Effector CD4-positive, alpha-beta T cell (primary cell): Measurements from ENCODE around the gene KRT1.
"Not testable (repeated sequence)": the region's sequence is repeated elsewhere in the genome, so short reads cannot be mapped to it uniquely, and the experiment has no call there.

Experiments
- DNase-seq: peaks from one replicate; pipeline ENCODE4 v3.0.0-alpha.2; 2020
- total RNA-seq: gene quantifications from one replicate; lab custom pipeline; 2026; lab: John Stamatoyannopoulos, UW

The KRT1 gene
- total RNA-seq, result 22.0 reads per million, percentile 49 among the genes with 10 or more reads in this experiment

- DNase-seq, result no peak
Measured at GRCh38 chr12:52680363-52680762, at the start of gene KRT1. Gene KRT1 (minus strand): TSS chr12:52680407. CDS start chr12:52680348, 59 bp downstream.

- DNase-seq, result no peak
Measured at GRCh38 chr12:52729147-52729546, 48.9 kb upstream of the KRT1 start.

DNA sequence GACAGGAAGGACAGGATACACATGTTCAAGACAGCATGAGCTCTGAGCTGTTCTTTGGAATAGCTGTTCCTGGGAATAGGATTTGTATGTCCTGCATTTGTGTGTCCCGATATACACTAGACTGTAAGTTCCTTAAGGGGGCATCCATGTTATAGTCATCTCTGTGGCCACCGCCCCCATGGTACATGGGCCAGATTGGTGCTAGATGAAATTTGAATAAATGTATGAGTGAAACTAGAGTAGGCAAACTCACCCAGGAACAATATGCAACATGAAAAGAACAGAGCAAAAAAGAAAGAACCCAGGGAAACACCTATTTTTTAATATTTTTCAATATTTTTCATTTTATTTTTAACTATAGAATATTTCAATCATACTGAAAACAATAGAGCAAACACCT is 48.2 kb upstream of the KRT1 start:
- DNase-seq, result no peak

- DNase-seq, result no peak
Measured at GRCh38 chr12:52727037-52727436, 46.8 kb upstream of the KRT1 start.

GRCh38 chr12:52726451-52726850 is 46.2 kb upstream of the KRT1 start:
- DNase-seq, result no peak

GRCh38 chr12:52724384-52724783 is 44.2 kb upstream of the KRT1 start:
- DNase-seq, result no peak

GRCh38 chr12:52722680-52723079 is 42.5 kb upstream of the KRT1 start:
- no peak for DNase-seq

- DNase-seq, result no peak
Measured at GRCh38 chr12:52721838-52722470, 41.7 kb upstream of the KRT1 start.

DNA sequence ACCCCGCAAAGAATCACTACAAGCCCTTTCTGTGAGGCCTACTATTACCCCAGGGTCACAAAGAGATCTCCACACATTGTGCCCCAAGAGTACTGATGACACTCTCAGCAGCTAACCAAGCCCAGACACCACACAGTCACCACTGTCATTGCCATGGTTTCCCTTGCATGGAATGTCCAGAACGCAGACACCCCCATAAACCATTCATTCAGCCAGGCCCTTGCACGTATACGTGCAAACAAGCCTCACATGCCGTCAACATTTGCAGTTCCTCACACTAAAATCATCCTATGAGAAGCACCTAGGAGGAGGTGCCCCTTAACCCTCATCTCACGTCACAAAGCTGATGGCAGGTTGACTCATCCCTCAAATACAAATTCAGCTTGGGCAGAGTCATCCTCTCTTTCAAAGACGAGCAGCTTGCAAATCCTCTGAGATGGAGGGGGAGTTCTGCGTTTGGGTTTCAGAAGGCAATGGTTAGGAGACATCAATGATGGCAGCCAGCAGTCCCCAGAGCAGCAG is 40.2 kb upstream of the KRT1 start:
- DNase-seq, result no peak

- DNase-seq, result no peak
Measured at GRCh38 chr12:52716061-52716460, 35.9 kb upstream of the KRT1 start.

- DNase-seq, result no peak
Measured at GRCh38 chr12:52715416-52715815, 35.2 kb upstream of the KRT1 start.

- DNase-seq, result no peak
Measured at GRCh38 chr12:52714887-52715281, 34.7 kb upstream of the KRT1 start.

GRCh38 chr12:52713960-52714886 is 34.0 kb upstream of the KRT1 start:
- no peak for DNase-seq

DNA sequence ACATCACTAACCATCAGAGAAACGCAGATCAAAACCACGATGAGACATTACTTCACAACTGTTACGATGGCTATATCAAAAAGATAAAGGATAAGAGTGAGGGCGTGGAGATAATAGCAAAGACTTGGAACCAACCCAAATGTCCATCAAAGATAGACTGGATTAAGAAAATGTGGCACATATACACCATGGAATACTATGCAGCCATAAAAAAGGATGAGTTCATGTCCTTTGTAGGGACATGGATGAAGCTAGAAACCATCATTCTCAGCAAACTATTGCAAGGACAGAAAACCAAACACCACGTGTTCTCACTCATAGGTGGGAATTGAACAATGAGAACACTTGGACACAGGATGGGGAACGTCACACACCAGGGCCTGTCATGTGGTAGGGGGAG is 31.9 kb upstream of the KRT1 start:
- DNase-seq, result not testable (repeated sequence)

- DNase-seq, result no peak
Measured at GRCh38 chr12:52710730-52711129, 30.5 kb upstream of the KRT1 start.

- DNase-seq, result no peak
Measured at GRCh38 chr12:52708010-52708409, 27.8 kb upstream of the KRT1 start.

- DNase-seq, result no peak
Measured at GRCh38 chr12:52704464-52704863, 24.3 kb upstream of the KRT1 start.

DNA sequence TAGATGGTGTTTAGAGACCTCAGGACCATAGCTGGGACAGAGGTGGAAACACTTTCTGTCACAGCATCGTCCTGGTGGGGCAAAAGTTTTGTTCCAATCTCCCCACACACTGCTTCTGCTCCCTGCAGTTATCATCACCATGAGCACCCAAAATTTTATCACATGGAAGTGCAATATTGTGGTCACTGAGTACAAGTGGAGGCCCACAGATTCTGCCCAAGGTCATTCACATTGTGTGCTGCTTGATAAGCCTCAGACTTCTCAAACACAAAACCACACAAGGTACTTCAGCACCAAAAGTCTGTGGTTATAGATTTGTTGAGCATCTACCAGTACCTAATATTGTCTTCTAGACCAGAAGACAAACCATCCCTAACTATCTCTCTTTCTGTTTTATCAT is 23.7 kb upstream of the KRT1 start:
- DNase-seq, result no peak

DNA sequence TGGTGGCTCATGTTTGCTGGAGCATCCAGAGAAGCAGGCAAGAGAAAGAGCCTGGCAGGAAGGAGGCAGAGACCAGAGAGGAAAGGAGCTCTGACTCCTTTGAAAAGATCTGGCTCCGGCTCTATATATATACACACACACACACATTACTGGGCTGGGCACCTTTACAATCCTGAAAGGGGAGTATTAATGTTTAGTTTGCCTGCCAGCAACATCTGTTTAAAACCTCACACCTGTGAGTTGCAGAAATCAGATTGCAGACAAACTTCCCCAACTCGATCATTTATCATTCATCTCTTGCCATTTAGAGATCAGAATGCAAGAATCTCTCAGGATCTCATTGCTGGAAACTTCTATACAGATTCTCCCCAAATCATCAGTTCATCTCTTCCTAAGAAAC is 23.2 kb upstream of the KRT1 start, which contains the start of gene KRT77:
Gene KRT77, minus strand, starts transcription at position 101 of the 400 bp plus-strand sequence. Its CDS starts 90 bp downstream, at position 11.
- DNase-seq, result no peak

DNA sequence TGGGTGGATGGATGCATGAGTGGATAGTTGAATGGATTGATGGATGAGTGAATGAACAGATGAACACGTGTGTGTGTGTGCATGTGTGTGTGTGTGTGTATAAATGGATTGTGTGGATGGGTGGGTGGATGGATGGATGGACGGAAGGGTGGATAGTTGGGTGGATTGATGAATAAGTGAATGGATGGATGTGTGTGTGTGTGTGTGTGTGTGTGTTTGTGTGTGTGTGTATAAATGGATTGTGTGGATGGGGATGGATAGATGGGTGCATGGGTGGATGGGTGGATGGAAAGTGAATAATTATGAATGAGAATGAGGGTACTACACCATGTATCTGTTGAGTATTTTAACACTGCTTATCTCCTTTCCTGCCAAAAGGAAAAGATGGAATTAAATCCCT is 22.1 kb upstream of the KRT1 start:
- DNase-seq, result no peak

DNA sequence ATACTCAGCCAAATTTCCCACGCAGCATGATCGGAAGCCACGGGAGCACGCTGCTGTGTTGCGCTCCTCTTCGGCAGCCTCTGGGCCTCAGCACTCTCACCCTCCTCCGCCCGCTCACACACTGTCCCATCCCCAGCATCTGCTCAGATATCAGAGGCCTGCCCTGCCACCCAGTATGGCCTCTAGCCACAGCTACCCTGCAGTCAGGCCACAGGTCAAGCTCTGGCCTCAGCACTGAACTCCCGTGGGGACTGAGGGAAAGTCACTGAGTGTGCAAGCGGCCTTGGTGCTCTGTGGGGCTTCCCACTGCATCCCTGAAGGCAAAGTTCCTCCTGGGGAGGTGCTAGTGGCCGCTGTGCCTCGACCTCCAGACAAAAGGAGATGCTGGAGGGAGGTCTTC is 21.1 kb upstream of the KRT1 start:
- DNase-seq, result no peak

- no peak for DNase-seq
Measured at GRCh38 chr12:52699960-52700359, 19.8 kb upstream of the KRT1 start.

DNA sequence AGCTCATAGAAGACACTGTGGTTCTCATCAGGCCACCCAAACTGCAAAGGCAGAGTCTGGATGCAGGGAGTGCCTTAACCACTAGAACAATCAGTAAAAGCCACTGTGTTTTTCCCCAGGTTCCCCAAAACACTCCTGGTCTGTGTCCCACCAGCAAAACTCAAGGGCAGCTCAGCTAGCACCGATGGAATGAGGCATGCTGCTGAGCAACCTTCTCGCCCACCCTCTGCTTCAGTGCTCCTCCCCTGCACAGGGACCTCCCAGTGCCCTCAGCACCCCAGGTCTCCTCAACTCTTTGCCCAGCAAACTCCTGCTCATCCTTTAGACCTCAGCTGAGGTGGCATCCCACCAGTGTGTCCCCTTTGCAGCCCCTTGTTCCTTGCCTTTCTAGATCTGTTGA is 19.2 kb upstream of the KRT1 start:
- DNase-seq, result no peak
